Measurements from ENCODE around the gene PPP1R18.
"Not testable (repeated sequence)": the region's sequence is repeated elsewhere in the genome, so short reads cannot be mapped to it uniquely, and the experiment has no call there.

PPP1R18 gene

GRCh38 chr6:30719356-30719755 lies 32.9 kb upstream of the PPP1R18 start:
- Mint-ChIP-seq H3K27me3 (ENCODE audit: low read depth, poor library complexity) (peaks cover 3% of the 10 kb centered on the region), H3K9me3 (no peaks in the 10 kb centered on the region), H3K36me3 (ENCODE audit: low read depth) (peaks cover 55% of the 10 kb centered on the region), H3K4me1 (peaks cover 61% of the 10 kb centered on the region), H3K27ac (peak overlapping the region; percentile 97), H3K4me3 (peak overlapping the region; percentile 97)
- no peak for DNase-seq
- TF ChIP-seq CTCF (IDR thresholded peaks at IDR 0.05) = no peak

- H3K4me3 Mint-ChIP-seq = peak overlapping the region; percentile 97
- peak overlapping the region; percentile 100 for H3K27ac Mint-ChIP-seq
- peaks cover 48% of the 10 kb centered on the region for H3K4me1 Mint-ChIP-seq
- peaks cover 53% of the 10 kb centered on the region for H3K36me3 Mint-ChIP-seq (ENCODE audit: low read depth)
- H3K27me3 Mint-ChIP-seq (ENCODE audit: low read depth, poor library complexity); DNase-seq; H3K9me3 Mint-ChIP-seq: not testable (repeated sequence)
Observed at GRCh38 chr6:30717845-30718720, 31.6 kb upstream of the PPP1R18 start.

DNA sequence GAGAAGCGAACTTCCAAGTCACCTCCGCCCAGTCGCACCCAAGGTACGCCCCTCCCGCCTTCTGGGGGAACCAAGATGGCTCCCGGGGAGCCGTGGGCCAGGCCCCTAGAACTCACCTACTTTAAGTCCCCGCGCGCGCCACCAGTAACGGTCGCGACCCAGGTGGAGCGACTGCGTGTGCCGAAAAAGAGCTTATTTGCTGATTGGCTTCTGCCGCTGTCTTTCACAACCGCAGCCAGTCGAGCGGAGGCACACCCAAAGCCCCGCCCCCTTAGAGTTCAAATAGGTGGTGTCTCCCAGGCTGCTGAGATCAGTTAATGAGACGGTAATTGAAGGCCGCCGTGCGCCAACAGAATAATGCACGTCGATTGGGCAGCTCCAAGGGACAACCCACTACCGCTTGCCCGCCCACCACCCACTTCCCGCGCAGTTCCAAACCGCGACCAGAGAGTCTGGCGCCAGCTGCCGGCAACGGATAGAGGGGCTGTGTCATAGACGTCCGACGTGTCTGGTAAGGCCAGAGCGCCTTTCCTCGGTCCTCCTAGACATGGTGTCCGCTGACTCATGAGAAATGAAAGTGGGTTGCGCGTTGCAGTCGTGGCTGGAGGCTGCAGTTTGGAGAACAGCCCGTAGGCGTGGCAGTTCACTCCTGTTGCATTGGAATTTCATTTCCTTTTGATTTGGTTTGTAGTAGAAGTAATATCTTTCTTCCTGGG lies 30.8 kb upstream of the PPP1R18 start, which contains the start of gene MDC1:
TSS of gene MDC1 (minus strand) at position 153 of the 716 bp plus-strand sequence. CDS start 2,106 bp downstream, outside the sequence.
- peak; percentile 96 for DNase-seq

DNA sequence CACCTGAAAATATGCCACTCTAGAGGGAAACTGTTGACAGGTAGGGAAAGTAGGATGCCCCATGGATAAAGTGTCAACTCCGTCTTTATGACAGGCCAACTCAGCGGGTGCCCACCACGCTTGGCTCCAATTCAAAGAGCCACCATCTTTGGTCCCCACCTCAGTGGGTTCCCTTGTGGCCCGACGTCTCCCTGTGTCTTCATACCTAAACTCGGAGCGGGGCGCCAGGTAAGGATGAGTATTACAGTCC lies 30.4 kb upstream of the PPP1R18 start:
- H3K9me3 Mint-ChIP-seq = no peaks in the 10 kb centered on the region
- peak overlapping the region; percentile 98 for H3K27ac Mint-ChIP-seq

More for the DNA sequence above, 30.8 kb upstream of the PPP1R18 start, which contains the start of gene MDC1:
- H3K4me3 Mint-ChIP-seq = peak within 1 kb of the TSS; percentile 97
- H3K9me3 Mint-ChIP-seq = no peaks in the 10 kb centered on the region
- TF ChIP-seq CTCF (IDR thresholded peaks at IDR 0.05) = peak; percentile 23
- peaks cover 54% of the 10 kb centered on the region for H3K36me3 Mint-ChIP-seq (ENCODE audit: low read depth)
- H3K4me1 Mint-ChIP-seq = peaks cover 41% of the 10 kb centered on the region
- H3K27ac Mint-ChIP-seq = peak within 1 kb of the TSS; percentile 100
- no peaks in the 10 kb centered on the region for H3K27me3 Mint-ChIP-seq (ENCODE audit: low read depth, poor library complexity)

GRCh38 chr6:30714263-30714662 lies 27.8 kb upstream of the PPP1R18 start:
- Mint-ChIP-seq H3K36me3 (ENCODE audit: low read depth) (peaks cover 62% of the 10 kb centered on the region), H3K9me3 (no peaks in the 10 kb centered on the region), H3K27ac (no peak overlapping the region), H3K27me3 (ENCODE audit: low read depth, poor library complexity) (peaks cover 3% of the 10 kb centered on the region), H3K4me1 (peaks cover 32% of the 10 kb centered on the region), H3K4me3 (no peak overlapping the region)
- no peak for DNase-seq
- TF ChIP-seq CTCF (IDR thresholded peaks at IDR 0.05) = no peak

More for the DNA sequence above, 30.4 kb upstream of the PPP1R18 start:
- DNase-seq = no peak
- Mint-ChIP-seq H3K27me3 (ENCODE audit: low read depth, poor library complexity) (no peaks in the 10 kb centered on the region), H3K4me1 (peaks cover 40% of the 10 kb centered on the region), H3K4me3 (peak overlapping the region; percentile 97), H3K36me3 (ENCODE audit: low read depth) (peaks cover 57% of the 10 kb centered on the region)
- TF ChIP-seq CTCF (IDR thresholded peaks at IDR 0.05) = no peak

DNA sequence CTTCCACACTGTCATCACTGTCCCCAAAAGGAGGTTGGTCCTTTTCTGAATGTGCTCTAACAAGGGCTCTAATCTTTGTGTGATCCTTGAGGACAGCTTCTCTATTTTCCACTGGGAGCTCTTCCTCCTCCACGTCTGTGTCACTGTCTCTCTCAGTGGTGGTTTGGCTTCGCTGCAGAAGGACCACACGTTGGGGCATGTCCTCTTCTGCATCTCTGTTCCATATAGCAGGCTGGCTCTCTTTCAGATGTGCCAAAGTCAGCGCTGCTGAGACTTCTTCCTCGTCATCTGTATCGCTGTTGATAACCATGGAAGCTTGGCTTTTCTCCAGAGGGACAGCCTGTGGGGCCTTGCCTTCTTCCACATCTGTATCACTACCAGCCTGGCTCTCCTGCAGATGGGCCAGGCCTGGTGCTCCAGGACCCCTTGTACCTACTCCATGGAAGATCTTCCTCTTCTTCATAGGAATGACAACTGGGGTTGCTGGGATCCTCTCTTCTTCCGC lies 26.0 kb upstream of the PPP1R18 start:
- no peak for DNase-seq
- Mint-ChIP-seq H3K36me3 (ENCODE audit: low read depth) (peaks cover 73% of the 10 kb centered on the region), H3K4me3 (no peak overlapping the region), H3K27me3 (ENCODE audit: low read depth, poor library complexity) (peaks cover 3% of the 10 kb centered on the region), H3K4me1 (peaks cover 25% of the 10 kb centered on the region), H3K27ac (no peak overlapping the region), H3K9me3 (no peaks in the 10 kb centered on the region)
- no peak for TF ChIP-seq CTCF (IDR thresholded peaks at IDR 0.05)
